ENCODE measurements around the gene MEAK7. TPM values are rescaled to one million over a fixed set of nuclear protein-coding genes. Genes with fewer than 3 reads are reported as not detected.

The MEAK7 gene
- total RNA-seq, result 15.6 and 15.9 TPM in 2 replicates

- DNase-seq (ENCODE audit: low read depth, low spot score), result peak; percentile 89
These were observed at the start of gene MEAK7 for GRCh38 chr16:84504420-84505248. TSS of gene MEAK7 (minus strand) at chr16:84504659. CDS start at chr16:84498086, 6,573 bp downstream.

GRCh38 chr16:84553873-84554399 lies 49.5 kb upstream of the MEAK7 start:
- no peak for DNase-seq (ENCODE audit: low read depth, low spot score)

GRCh38 chr16:84552135-84552534 lies 47.7 kb upstream of the MEAK7 start:
- no peak for DNase-seq (ENCODE audit: low read depth, low spot score)

- DNase-seq (ENCODE audit: low read depth, low spot score), result no peak
These were observed 45.6 kb upstream of the MEAK7 start for GRCh38 chr16:84550096-84550495.

- DNase-seq (ENCODE audit: low read depth, low spot score), result no peak
These were observed 44.7 kb upstream of the MEAK7 start for GRCh38 chr16:84548971-84549844.

GRCh38 chr16:84548508-84548907 lies 44.0 kb upstream of the MEAK7 start:
- DNase-seq (ENCODE audit: low read depth, low spot score), result no peak

- DNase-seq (ENCODE audit: low read depth, low spot score), result no peak
These were observed 43.1 kb upstream of the MEAK7 start for GRCh38 chr16:84547546-84548061.

GRCh38 chr16:84546669-84547545 lies 42.4 kb upstream of the MEAK7 start:
- no peak for DNase-seq (ENCODE audit: low read depth, low spot score)

- no peak for DNase-seq (ENCODE audit: low read depth, low spot score)
These were observed 40.8 kb upstream of the MEAK7 start for GRCh38 chr16:84545114-84545737.

- DNase-seq (ENCODE audit: low read depth, low spot score), result no peak
These were observed 39.7 kb upstream of the MEAK7 start for GRCh38 chr16:84544031-84544773.

- no peak for DNase-seq (ENCODE audit: low read depth, low spot score)
These were observed 38.8 kb upstream of the MEAK7 start for GRCh38 chr16:84543253-84543652.

- no peak for DNase-seq (ENCODE audit: low read depth, low spot score)
These were observed 37.7 kb upstream of the MEAK7 start for GRCh38 chr16:84541999-84542817.

GRCh38 chr16:84540194-84540593 lies 35.7 kb upstream of the MEAK7 start:
- DNase-seq (ENCODE audit: low read depth, low spot score), result no peak

GRCh38 chr16:84538222-84538840 lies 33.9 kb upstream of the MEAK7 start:
- DNase-seq (ENCODE audit: low read depth, low spot score), result no peak

- no peak for DNase-seq (ENCODE audit: low read depth, low spot score)
These were observed 33.2 kb upstream of the MEAK7 start for GRCh38 chr16:84537491-84538151.

GRCh38 chr16:84535851-84536250 lies 31.4 kb upstream of the MEAK7 start:
- no peak for DNase-seq (ENCODE audit: low read depth, low spot score)

GRCh38 chr16:84535408-84535807 lies 30.9 kb upstream of the MEAK7 start:
- no peak for DNase-seq (ENCODE audit: low read depth, low spot score)

GRCh38 chr16:84534815-84535214 lies 30.4 kb upstream of the MEAK7 start:
- DNase-seq (ENCODE audit: low read depth, low spot score), result no peak
